Tibial nerve (tissue), 4 donors: Measurements from ENCODE around the gene DEF6. TPM values are rescaled to one million over a fixed set of nuclear protein-coding genes. Genes with fewer than 3 reads are reported as not detected.

Experiments used
- DNase-seq, 2 donors: peaks; one replicate each; pipeline ENCODE4 v3.0.0-alpha.2; 2019; ENCODE audit warnings: low spot score in 2 of 2
- H3K27ac ChIP-seq, 4 donors: fragments of 200-600 bp; sonication (generic) in 3 of 4; one replicate each; pipeline ENCODE4 v1.5.1; 2017 to 2019; ENCODE audit warnings: mild to moderate bottlenecking in 1 of 4
- H3K27me3 ChIP-seq, 2 donors: fragments of 200-600 bp; sonication (generic) in 1 of 2; one replicate each; pipeline versions ENCODE4 v1.5.1 to v1.6.0; 2017 to 2019
- H3K36me3 ChIP-seq, 3 donors: fragments of 200-600 bp; sonication (generic); one replicate each; pipeline ENCODE4 v1.5.1; 2018 to 2019
- H3K4me1 ChIP-seq, 4 donors: fragments of 200-600 bp; sonication (generic) in 3 of 4; one replicate each; pipeline ENCODE4 v1.5.1; 2017 to 2019
- H3K4me3 ChIP-seq, 4 donors: fragments of 200-600 bp; sonication (generic) in 3 of 4; one replicate each; pipeline ENCODE4 v1.5.1; 2017 to 2019; ENCODE audit warnings: mild to moderate bottlenecking in 1 of 4, moderate library complexity in 1 of 4
- H3K9me3 ChIP-seq, 4 donors: fragments of 200-600 bp; sonication (generic) in 3 of 4; one replicate each; pipeline ENCODE4 v1.5.1; 2017 to 2019
- EP300 ChIP-seq, 2 donors: sonication (generic); formaldehyde crosslinking; IDR thresholded peaks; one replicate each; pipeline ENCODE4 v1.6.1; 2017; ENCODE audit warnings: antibody characterized with exemption in 2 of 2, mild to moderate bottlenecking in 1 of 2
- POLR2A ChIP-seq, 2 donors: fragments of 450-650 bp; IDR thresholded peaks; one replicate each; pipeline ENCODE4 v1.6.1; 2017; ENCODE audit warnings: antibody characterized with exemption in 2 of 2, mild to moderate bottlenecking in 2 of 2, moderate library complexity in 2 of 2
- WGBS, 2 donors: methylation state at CpG; one replicate each; pipeline ENCODE4 v1.1.5; 2018; 5-methylcytosine and 5-hydroxymethylcytosine counted together
- total RNA-seq, 4 donors: library from RNA; depleted of rRNA; stranded (reverse); fragments of >200 nt; gene quantifications; one replicate each; pipeline ENCODE4 v1.1.0, GENCODE V29; 2016
- TF ChIP-seq, protein P1 (sequence below), 5 experiments: fragments of 200-600 bp in 3 of 5; fragments of 450-650 bp in 2 of 5; sonication (generic) in 3 of 5; IDR thresholded peaks; one replicate each; pipeline ENCODE4 v1.5.1; 2016 to 2019; ENCODE audit warnings: antibody characterized with exemption in 5 of 5, mild to moderate bottlenecking in 3 of 5, moderate library complexity in 2 of 5

Gene DEF6
- total RNA-seq, 4 donors from 2014 or later: 3.3 to 21.9 (median 7.4) TPM

DNA sequence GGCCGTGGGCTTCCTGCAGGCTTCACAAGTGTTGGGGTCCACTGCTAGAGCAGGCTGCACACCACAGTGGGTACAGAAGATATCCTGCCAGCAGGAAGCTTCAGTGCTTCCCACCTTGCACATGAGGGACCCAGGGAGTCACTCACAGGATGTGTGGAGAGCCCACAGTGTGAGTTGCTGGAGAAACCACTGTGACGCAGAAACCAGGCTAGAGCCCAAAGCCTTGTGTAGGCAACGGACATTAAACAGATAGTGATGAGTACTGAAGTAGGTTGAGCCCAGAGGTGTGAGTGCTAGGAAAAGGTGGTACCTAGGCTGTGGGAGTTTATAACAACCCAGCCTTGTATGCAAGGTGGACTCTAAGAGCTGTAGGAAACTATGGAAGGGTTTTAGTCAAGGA lies 18.9 kb upstream of the DEF6 start:
- H3K27ac ChIP-seq: no peak overlapping the region
- TF ChIP-seq, protein P1, sequence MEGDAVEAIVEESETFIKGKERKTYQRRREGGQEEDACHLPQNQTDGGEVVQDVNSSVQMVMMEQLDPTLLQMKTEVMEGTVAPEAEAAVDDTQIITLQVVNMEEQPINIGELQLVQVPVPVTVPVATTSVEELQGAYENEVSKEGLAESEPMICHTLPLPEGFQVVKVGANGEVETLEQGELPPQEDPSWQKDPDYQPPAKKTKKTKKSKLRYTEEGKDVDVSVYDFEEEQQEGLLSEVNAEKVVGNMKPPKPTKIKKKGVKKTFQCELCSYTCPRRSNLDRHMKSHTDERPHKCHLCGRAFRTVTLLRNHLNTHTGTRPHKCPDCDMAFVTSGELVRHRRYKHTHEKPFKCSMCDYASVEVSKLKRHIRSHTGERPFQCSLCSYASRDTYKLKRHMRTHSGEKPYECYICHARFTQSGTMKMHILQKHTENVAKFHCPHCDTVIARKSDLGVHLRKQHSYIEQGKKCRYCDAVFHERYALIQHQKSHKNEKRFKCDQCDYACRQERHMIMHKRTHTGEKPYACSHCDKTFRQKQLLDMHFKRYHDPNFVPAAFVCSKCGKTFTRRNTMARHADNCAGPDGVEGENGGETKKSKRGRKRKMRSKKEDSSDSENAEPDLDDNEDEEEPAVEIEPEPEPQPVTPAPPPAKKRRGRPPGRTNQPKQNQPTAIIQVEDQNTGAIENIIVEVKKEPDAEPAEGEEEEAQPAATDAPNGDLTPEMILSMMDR (IDR thresholded peaks at IDR 0.05): no peak
- TF ChIP-seq EP300 (IDR thresholded peaks at IDR 0.05) (no peak), POLR2A (IDR thresholded peaks at IDR 0.05) (no peak)
- H3K27me3 ChIP-seq: no peaks in the 10 kb centered on the region
- H3K4me3 ChIP-seq: no peak overlapping the region
- no peak for DNase-seq
- peaks cover 0 to 28% (median 3%) of the 10 kb centered on the region in 3 donors for H3K36me3 ChIP-seq
- 88 to 94% methylated on average over 3 of the region's 3 CpGs for WGBS, 2 donors
- peaks cover 0 to 30% (median 5%) of the 10 kb centered on the region in 4 donors for H3K4me1 ChIP-seq
- no peaks in the 10 kb centered on the region for H3K9me3 ChIP-seq

DNA sequence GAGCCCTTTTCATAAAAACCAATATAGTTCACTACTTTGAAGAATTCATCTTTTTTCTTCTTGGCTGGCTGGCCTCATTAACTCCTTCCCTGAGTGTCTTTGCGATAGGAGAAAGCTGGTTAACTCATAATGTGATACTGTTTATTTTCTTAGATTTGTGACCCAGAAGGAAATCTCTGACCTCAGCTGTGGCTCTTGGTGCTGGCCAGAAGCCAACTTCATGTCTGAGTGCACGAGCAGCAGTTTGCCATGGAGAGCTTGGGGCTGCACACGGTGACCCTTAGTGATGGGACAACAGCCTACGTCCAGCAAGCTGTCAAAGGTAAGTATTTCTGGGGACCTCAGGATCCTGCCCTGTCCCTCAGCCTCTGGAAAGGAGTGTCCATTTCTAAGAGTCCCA lies 16.7 kb upstream of the DEF6 start:
- Histone ChIP-seq H3K36me3 (peaks cover 3 to 50% (median 4%) of the 10 kb centered on the region in 3 donors), H3K27me3 (no peaks in the 10 kb centered on the region), H3K4me3 (no peak overlapping the region), H3K4me1 (peaks cover 0 to 8% (median 0%) of the 10 kb centered on the region in 4 donors), H3K9me3 (no peaks in the 10 kb centered on the region), H3K27ac (no peak overlapping the region)
- DNase-seq: no peak
- WGBS, 2 donors: 33% methylated on average over 4 of the region's 4 CpGs
- no peak for TF ChIP-seq EP300 (IDR thresholded peaks at IDR 0.05)
- TF ChIP-seq POLR2A (IDR thresholded peaks at IDR 0.05): no peak
- TF ChIP-seq, protein P1 (IDR thresholded peaks at IDR 0.05): no peak

DNA sequence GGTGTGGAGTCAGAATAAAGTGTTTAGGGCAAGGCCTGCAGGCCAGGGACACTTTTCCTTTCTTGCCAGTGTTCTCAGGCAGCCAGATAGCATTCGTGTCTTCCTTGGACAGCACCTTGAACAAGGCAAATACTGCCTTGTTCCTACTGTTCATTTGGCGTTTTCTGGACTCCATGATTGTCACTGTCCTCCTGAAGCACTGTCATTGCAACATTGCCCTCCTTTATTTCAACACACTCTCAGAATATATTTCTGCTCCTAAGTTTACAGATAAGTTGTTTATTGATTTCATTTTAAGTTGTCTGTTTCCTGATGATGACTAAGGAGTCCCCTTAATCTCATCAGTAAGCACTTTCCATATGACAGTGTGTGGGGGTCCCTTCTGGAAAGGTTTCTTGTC lies 15.1 kb upstream of the DEF6 start:
- Histone ChIP-seq H3K4me3 (no peak overlapping the region), H3K9me3 (no peaks in the 10 kb centered on the region), H3K27me3 (no peaks in the 10 kb centered on the region), H3K4me1 (peaks cover 0 to 6% (median 0%) of the 10 kb centered on the region in 4 donors), H3K27ac (no peak overlapping the region), H3K36me3 (peaks cover 3 to 66% (median 9%) of the 10 kb centered on the region in 3 donors)
- TF ChIP-seq EP300 (IDR thresholded peaks at IDR 0.05): no peak
- TF ChIP-seq, protein P1 (IDR thresholded peaks at IDR 0.05): no peak
- TF ChIP-seq POLR2A (IDR thresholded peaks at IDR 0.05): no peak
- DNase-seq: no peak
- 87 to 92% methylated on average over 2 of the region's 2 CpGs for WGBS, 2 donors

DNA sequence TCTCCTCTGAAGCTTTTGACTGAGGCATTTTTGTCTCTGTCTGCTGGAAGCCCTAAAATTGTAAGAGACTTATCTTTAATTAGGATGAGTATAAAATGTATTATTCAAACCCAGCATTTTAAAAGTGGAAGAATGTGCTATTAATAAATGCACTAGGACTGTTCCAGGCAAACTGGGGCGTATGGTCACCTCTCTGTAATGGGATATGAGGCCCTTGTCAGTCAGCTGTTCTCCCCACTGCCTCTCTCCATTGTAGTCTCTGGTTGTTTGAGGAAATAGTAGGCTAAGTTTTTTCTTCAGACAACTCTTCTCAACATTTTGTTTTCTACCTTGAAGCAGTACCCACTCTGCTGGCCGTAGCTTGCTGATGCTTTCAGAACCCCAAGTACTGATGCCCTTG lies 14.3 kb upstream of the DEF6 start:
- peaks cover 0 to 6% (median 0%) of the 10 kb centered on the region in 4 donors for H3K4me1 ChIP-seq
- DNase-seq: no peak
- no peaks in the 10 kb centered on the region for H3K27me3 ChIP-seq
- no peaks in the 10 kb centered on the region for H3K9me3 ChIP-seq
- no peak overlapping the region for H3K27ac ChIP-seq
- TF ChIP-seq POLR2A (IDR thresholded peaks at IDR 0.05) (no peak), EP300 (IDR thresholded peaks at IDR 0.05) (no peak)
- TF ChIP-seq, protein P1 (IDR thresholded peaks at IDR 0.05): no peak
- peaks cover 3 to 75% (median 9%) of the 10 kb centered on the region in 3 donors for H3K36me3 ChIP-seq
- H3K4me3 ChIP-seq: no peak overlapping the region
- 65 to 83% methylated on average over 2 of the region's 2 CpGs for WGBS, 2 donors

DNA sequence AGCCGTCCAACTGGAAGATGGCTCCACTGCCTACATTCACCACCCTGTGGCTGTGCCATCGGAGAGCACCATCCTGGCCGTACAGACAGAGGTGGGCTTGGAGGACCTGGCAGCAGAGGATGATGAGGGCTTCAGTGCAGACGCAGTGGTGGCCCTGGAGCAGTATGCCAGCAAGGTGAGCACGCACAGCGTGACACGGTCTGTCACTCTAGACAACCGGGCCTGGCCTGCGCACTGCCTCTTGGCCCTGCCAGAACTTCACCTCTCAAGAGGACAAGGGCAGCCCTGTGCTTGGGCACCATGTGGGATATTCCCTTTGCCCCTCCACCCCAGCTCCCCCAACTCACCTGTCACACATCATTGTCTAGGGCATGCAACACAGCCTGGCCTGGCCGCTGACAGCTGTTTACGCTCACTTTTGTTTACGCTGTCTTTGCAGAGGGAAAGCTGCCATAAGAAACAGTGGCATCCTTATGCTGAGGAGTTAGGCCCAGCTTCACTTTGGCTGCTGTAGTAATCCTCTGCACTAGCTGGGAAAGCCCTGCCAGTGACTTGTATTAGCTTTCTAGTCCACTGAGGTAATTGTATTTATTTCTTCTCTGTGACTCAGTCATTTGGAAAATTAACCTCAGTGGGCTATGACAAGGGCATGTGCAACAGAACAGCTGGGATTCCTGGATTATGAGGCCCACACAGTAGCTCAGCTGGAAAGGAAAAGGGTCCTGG lies 9.8 kb upstream of the DEF6 start:
- H3K4me3 ChIP-seq: no peak overlapping the region
- no peak overlapping the region for H3K27ac ChIP-seq
- 88 to 92% methylated on average over 10 to 12 of the region's 12 CpGs for WGBS, 2 donors
- no peak for TF ChIP-seq EP300 (IDR thresholded peaks at IDR 0.05)
- no peak for TF ChIP-seq POLR2A (IDR thresholded peaks at IDR 0.05)
- TF ChIP-seq, protein P1 (IDR thresholded peaks at IDR 0.05): no peak
- H3K36me3 ChIP-seq: peaks cover 0 to 99% (median 21%) of the 10 kb centered on the region in 3 donors
- no peak for DNase-seq
- no peaks in the 10 kb centered on the region for H3K4me1 ChIP-seq
- H3K27me3 ChIP-seq: no peaks in the 10 kb centered on the region
- no peaks in the 10 kb centered on the region for H3K9me3 ChIP-seq
